Uterus (tissue), 4 donors: ENCODE data around the gene ZDHHC14. TPM values are rescaled to one million over a fixed set of nuclear protein-coding genes. Genes with fewer than 3 reads are reported as not detected.

Experiments used
- DNase-seq, 2 donors: peaks; one replicate each; pipeline ENCODE4 v3.0.0-alpha.2; 2019 to 2020
- H3K27ac ChIP-seq, 2 donors: fragments of 200-600 bp; sonication (generic); 1 replicate in 1 of 2; 2 replicates in 1 of 2; pipeline ENCODE4 v1.5.1; 2016 to 2018
- H3K27me3 ChIP-seq, 2 donors: fragments of 200-600 bp; sonication (generic); one replicate each; pipeline ENCODE4 v1.5.1; 2018 to 2019; ENCODE audit warnings: control low read depth in 1 of 2
- H3K36me3 ChIP-seq, 2 donors: fragments of 200-600 bp; sonication (generic); one replicate each; pipeline ENCODE4 v1.5.1; 2019; ENCODE audit warnings: control low read depth in 1 of 2
- H3K4me1 ChIP-seq, 2 donors: fragments of 200-600 bp; sonication (generic); one replicate each; pipeline ENCODE4 v1.5.1; 2018 to 2019; ENCODE audit warnings: control low read depth in 1 of 2
- H3K4me3 ChIP-seq, 2 donors: fragments of 200-600 bp; sonication (generic); 1 replicate in 1 of 2; 2 replicates in 1 of 2; pipeline ENCODE4 v1.5.1; 2018 to 2019; ENCODE audit warnings: mild to moderate bottlenecking in 1 of 2
- H3K9me3 ChIP-seq, 2 donors: fragments of 200-600 bp; sonication (generic); one replicate each; pipeline ENCODE4 v1.5.1; 2019; ENCODE audit warnings: control low read depth in 1 of 2
- CTCF ChIP-seq, 4 experiments: fragments of 200-600 bp in 2 of 4; fragments of 450-650 bp in 2 of 4; sonication (generic) in 2 of 4; IDR thresholded peaks; one replicate each; pipeline ENCODE4 v1.5.1; 2016 to 2019; ENCODE audit warnings: antibody characterized with exemption in 4 of 4, mild to moderate bottlenecking in 2 of 4, moderate library complexity in 1 of 4
- POLR2A ChIP-seq, 2 donors: fragments of 450-650 bp; IDR thresholded peaks; one replicate each; pipeline ENCODE4 v1.6.1; 2016; ENCODE audit warnings: antibody characterized with exemption in 2 of 2, mild to moderate bottlenecking in 1 of 2, moderate library complexity in 1 of 2
- intact Hi-C: fragments of 100-400 bp; cut with DNase I; formaldehyde crosslinking; loops from one replicate; pipeline ENCODE4 v1.15.1; 2023; ENCODE audit warnings: low total_unique reads
- total RNA-seq, 4 donors: library from RNA; depleted of rRNA in 3 of 4; stranded (reverse); fragments of >200 nt in 3 of 4; gene quantifications; one replicate each; pipeline versions ENCODE4 v1.1.0 to v1.2.4, GENCODE V29; 2014 to 2023
- donor health status: DM: yes; HTN: yes; CAD: no.

ZDHHC14 gene
- total RNA-seq, 4 donors from 2014 or later, result 5.6 to 28.3 (median 12.9) TPM

DNA sequence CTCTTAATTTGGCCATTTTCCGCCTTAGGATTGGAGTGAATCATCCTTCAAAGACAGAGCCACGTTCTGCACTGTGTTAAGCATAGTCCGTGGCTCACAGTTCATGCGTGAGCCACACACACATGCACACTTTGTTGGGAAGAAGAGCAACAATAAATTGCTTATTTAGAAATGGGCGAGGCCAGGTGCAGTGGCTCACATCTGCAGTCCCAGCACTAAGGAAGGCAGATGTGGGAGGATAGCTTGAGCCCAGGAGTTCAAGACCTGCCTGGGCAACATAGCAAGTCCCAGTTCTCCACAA lies 131.3 kb downstream of the ZDHHC14 start:
- Histone ChIP-seq H3K36me3 (no peaks in the 10 kb centered on the region), H3K27ac (no peak overlapping the region), H3K9me3 (no peaks in the 10 kb centered on the region), H3K27me3 (no peaks in the 10 kb centered on the region), H3K4me1 (no peaks in the 10 kb centered on the region), H3K4me3 (no peak overlapping the region)
- intact Hi-C loops, result no loop called here
- TF ChIP-seq POLR2A (IDR thresholded peaks at IDR 0.05) (no peak), CTCF (IDR thresholded peaks at IDR 0.05) (no peak)
- DNase-seq, result no peak

GRCh38 chr6:157513004-157513603 lies 132.1 kb downstream of the ZDHHC14 start:
- H3K27ac ChIP-seq, result no peak overlapping the region
- no peak for DNase-seq
- H3K36me3 ChIP-seq, result no peaks in the 10 kb centered on the region
- no peaks in the 10 kb centered on the region for H3K27me3 ChIP-seq
- no peaks in the 10 kb centered on the region for H3K4me1 ChIP-seq
- no peak for TF ChIP-seq POLR2A (IDR thresholded peaks at IDR 0.05)
- TF ChIP-seq CTCF (IDR thresholded peaks at IDR 0.05), result no peak
- no peak overlapping the region for H3K4me3 ChIP-seq
- intact Hi-C loops, result no loop called here
- H3K9me3 ChIP-seq, result no peaks in the 10 kb centered on the region

GRCh38 chr6:157513619-157514485 lies 132.9 kb downstream of the ZDHHC14 start:
- DNase-seq, result no peak
- Histone ChIP-seq H3K4me1 (no peaks in the 10 kb centered on the region), H3K27ac (no peak overlapping the region), H3K9me3 (no peaks in the 10 kb centered on the region), H3K36me3 (no peaks in the 10 kb centered on the region), H3K27me3 (no peaks in the 10 kb centered on the region), H3K4me3 (no peak overlapping the region)
- intact Hi-C loops, result no loop called here
- TF ChIP-seq POLR2A (IDR thresholded peaks at IDR 0.05) (no peak), CTCF (IDR thresholded peaks at IDR 0.05) (no peak)

GRCh38 chr6:157514659-157515496 lies 133.9 kb downstream of the ZDHHC14 start:
- Histone ChIP-seq H3K27me3 (no peaks in the 10 kb centered on the region), H3K9me3 (no peaks in the 10 kb centered on the region), H3K36me3 (no peaks in the 10 kb centered on the region), H3K27ac (no peak overlapping the region), H3K4me3 (no peak overlapping the region), H3K4me1 (no peaks in the 10 kb centered on the region)
- no peak for TF ChIP-seq CTCF (IDR thresholded peaks at IDR 0.05)
- no peak for TF ChIP-seq POLR2A (IDR thresholded peaks at IDR 0.05)
- intact Hi-C loops, result no loop called here
- DNase-seq, result no peak
